SK-N-SH treated with all-trans-retinoic acid at 6 μM for 48 hours (cell line): ENCODE data around the gene AEBP1.

Experiments used
- ATAC-seq: fragments of 200-7000 bp; cut with Tn5 transposase; 3 replicates; pipeline ENCODE4 v1.9.1; 2020; ENCODE audit warnings: mild to moderate bottlenecking, moderate library complexity
- ARNTL ChIP-seq: fragments of 450-650 bp; formaldehyde crosslinking; IDR thresholded peaks from 2 replicates; pipeline ENCODE4 v1.5.0; 2020; ENCODE audit warnings: low read depth, mild to moderate bottlenecking, moderate library complexity, borderline replicate concordance
- BACH2 ChIP-seq: fragments of 250-450 bp; sonication (Bioruptor Pico); IDR thresholded peaks from 2 replicates; pipeline ENCODE4 v1.9.0; 2021; ENCODE audit warnings: mild to moderate bottlenecking, borderline replicate concordance
- CREB5 ChIP-seq: fragments of 250-450 bp; sonication (Bioruptor Pico); IDR thresholded peaks from 2 replicates; pipeline ENCODE4 v1.5.1; 2020; ENCODE audit warnings: low read depth, mild to moderate bottlenecking, moderate library complexity
- CSDC2 ChIP-seq: fragments of 250-450 bp; sonication (Bioruptor Pico); IDR thresholded peaks from 2 replicates; pipeline ENCODE4 v1.5.0; 2020; ENCODE audit warnings: mild to moderate bottlenecking, moderate library complexity
- CSRNP3 ChIP-seq: fragments of 250-450 bp; sonication (Bioruptor Pico); IDR thresholded peaks from 2 replicates; pipeline ENCODE4 v1.5.1; 2021; ENCODE audit warnings: mild to moderate bottlenecking, moderate library complexity
- ESRRG ChIP-seq: fragments of 250-450 bp; sonication (Bioruptor Pico); IDR thresholded peaks from 2 replicates; pipeline ENCODE4 v1.6.1; 2021; ENCODE audit warnings: mild to moderate bottlenecking
- GLIS3 ChIP-seq: fragments of 250-450 bp; sonication (Bioruptor Pico); IDR thresholded peaks from 2 replicates; pipeline ENCODE4 v1.5.0; 2020; ENCODE audit warnings: mild to moderate bottlenecking, moderate library complexity
- ISL1 ChIP-seq: fragments of 250-450 bp; sonication (Bioruptor Pico); IDR thresholded peaks from 2 replicates; pipeline ENCODE4 v2.1.2; 2022; ENCODE audit warnings: mild to moderate bottlenecking, moderate library complexity
- OSR1 ChIP-seq: fragments of 250-450 bp; sonication (Bioruptor Pico); IDR thresholded peaks from 2 replicates; pipeline ENCODE4 v1.8.0; 2022; ENCODE audit warnings: moderate library complexity, mild to moderate bottlenecking, inconsistent platforms
- PATZ1 ChIP-seq: fragments of 250-450 bp; sonication (Bioruptor Pico); IDR thresholded peaks from 2 replicates; pipeline ENCODE4 v1.8.0; 2020; ENCODE audit warnings: mild to moderate bottlenecking, moderate library complexity, borderline replicate concordance
- PPARA ChIP-seq: fragments of 250-450 bp; sonication (Bioruptor Pico); IDR thresholded peaks from 2 replicates; pipeline ENCODE4 v1.5.0; 2020; ENCODE audit warnings: mild to moderate bottlenecking, borderline replicate concordance
- RARB ChIP-seq: fragments of 250-450 bp; sonication (Bioruptor Pico); IDR thresholded peaks from 2 replicates; pipeline ENCODE4 v1.8.0; 2021; ENCODE audit warnings: mild to moderate bottlenecking, moderate library complexity
- SNAI2 ChIP-seq: fragments of 250-450 bp; sonication (Bioruptor Pico); IDR thresholded peaks from 2 replicates; pipeline ENCODE4 v1.5.0; 2020; ENCODE audit warnings: mild to moderate bottlenecking, moderate library complexity
- TCF4 ChIP-seq: fragments of 250-450 bp; sonication (Bioruptor Pico); IDR thresholded peaks from 2 replicates; pipeline ENCODE4 v1.8.0; 2021; ENCODE audit warnings: mild to moderate bottlenecking, moderate library complexity, borderline replicate concordance
- TOX ChIP-seq: fragments of 250-450 bp; sonication (Bioruptor Pico); IDR thresholded peaks from 2 replicates; pipeline ENCODE4 v1.8.0; 2021; ENCODE audit warnings: mild to moderate bottlenecking, moderate library complexity, borderline replicate concordance
- TSHZ2 ChIP-seq: fragments of 250-450 bp; sonication (Bioruptor Pico); IDR thresholded peaks from 2 replicates; pipeline ENCODE4 v1.5.0; 2020; ENCODE audit warnings: mild to moderate bottlenecking, moderate library complexity
- ZC3H10 ChIP-seq: fragments of 250-450 bp; sonication (Bioruptor Pico); IDR thresholded peaks from 2 replicates; pipeline ENCODE4 v1.5.1; 2021; ENCODE audit warnings: mild to moderate bottlenecking, moderate library complexity
- ZFP3 ChIP-seq: fragments of 250-450 bp; sonication (Bioruptor Pico); IDR thresholded peaks from 2 replicates; pipeline ENCODE4 v1.5.0; 2020; ENCODE audit warnings: mild to moderate bottlenecking, moderate library complexity
- ZFP30 ChIP-seq: fragments of 450-650 bp; formaldehyde crosslinking; IDR thresholded peaks from 2 replicates; pipeline ENCODE4 v1.5.0; 2022; ENCODE audit warnings: mild to moderate bottlenecking, moderate library complexity
- ZNF70 ChIP-seq: fragments of 450-650 bp; formaldehyde crosslinking; IDR thresholded peaks from 2 replicates; pipeline ENCODE4 v1.5.0; 2020; ENCODE audit warnings: mild to moderate bottlenecking, moderate library complexity
- TF ChIP-seq, protein P1 (sequence below): fragments of 250-450 bp; sonication (Bioruptor Pico); IDR thresholded peaks from 2 replicates; pipeline ENCODE4 v1.8.0; 2021; ENCODE audit warnings: low read depth, mild to moderate bottlenecking, moderate library complexity, borderline replicate concordance

Gene AEBP1

DNA sequence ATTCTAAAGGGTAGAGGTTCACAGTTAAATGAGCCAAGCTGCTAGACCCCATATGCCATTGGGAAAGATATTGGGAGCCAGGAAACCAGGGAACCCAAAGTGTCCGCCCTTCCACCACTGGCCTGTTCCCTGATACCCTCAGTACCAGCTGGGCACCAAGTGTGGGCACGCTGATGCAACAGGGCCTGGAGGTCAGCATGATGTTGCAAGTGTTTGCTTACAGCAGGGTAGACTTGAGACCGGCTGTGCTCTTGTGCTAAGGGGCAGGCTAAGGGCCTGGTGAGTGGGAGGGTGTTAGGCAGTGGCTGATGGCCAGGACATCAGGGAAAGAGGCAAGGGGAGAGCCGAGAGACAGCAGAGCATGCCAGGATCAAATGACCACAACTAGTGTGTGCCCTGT, 58.0 kb downstream of the AEBP1 start:
- ATAC-seq, result no peak
- TF ChIP-seq TCF4 (CRISPR knock-in tag) (no peak), TSHZ2 (CRISPR knock-in tag) (no peak), ARNTL (CRISPR knock-in tag) (no peak), OSR1 (no peak), ISL1 (no peak), PPARA (CRISPR knock-in tag) (no peak), CSRNP3 (CRISPR knock-in tag) (no peak), CREB5 (CRISPR knock-in tag) (no peak), PATZ1 (no peak), GLIS3 (CRISPR knock-in tag) (no peak), ESRRG (no peak), BACH2 (CRISPR knock-in tag) (no peak), CSDC2 (CRISPR knock-in tag) (no peak), ZC3H10 (no peak), RARB (CRISPR knock-in tag) (no peak), ZNF70 (CRISPR knock-in tag) (no peak)

- no peak; the same call in 2 of the 3 replicates for ATAC-seq
- TF ChIP-seq OSR1 (no peak), ESRRG (no peak), ZC3H10 (no peak), GLIS3 (CRISPR knock-in tag) (no peak), ISL1 (no peak), CSRNP3 (CRISPR knock-in tag) (no peak), SNAI2 (CRISPR knock-in tag) (no peak), RARB (CRISPR knock-in tag) (no peak), ZNF70 (CRISPR knock-in tag) (no peak), ARNTL (CRISPR knock-in tag) (no peak), CSDC2 (CRISPR knock-in tag) (no peak), BACH2 (CRISPR knock-in tag) (no peak), PPARA (CRISPR knock-in tag) (no peak), TOX (CRISPR knock-in tag) (no peak), ZFP3 (CRISPR knock-in tag) (no peak), PATZ1 (no peak), ZFP30 (CRISPR knock-in tag) (no peak), CREB5 (CRISPR knock-in tag) (no peak)
- TF ChIP-seq, protein P1, sequence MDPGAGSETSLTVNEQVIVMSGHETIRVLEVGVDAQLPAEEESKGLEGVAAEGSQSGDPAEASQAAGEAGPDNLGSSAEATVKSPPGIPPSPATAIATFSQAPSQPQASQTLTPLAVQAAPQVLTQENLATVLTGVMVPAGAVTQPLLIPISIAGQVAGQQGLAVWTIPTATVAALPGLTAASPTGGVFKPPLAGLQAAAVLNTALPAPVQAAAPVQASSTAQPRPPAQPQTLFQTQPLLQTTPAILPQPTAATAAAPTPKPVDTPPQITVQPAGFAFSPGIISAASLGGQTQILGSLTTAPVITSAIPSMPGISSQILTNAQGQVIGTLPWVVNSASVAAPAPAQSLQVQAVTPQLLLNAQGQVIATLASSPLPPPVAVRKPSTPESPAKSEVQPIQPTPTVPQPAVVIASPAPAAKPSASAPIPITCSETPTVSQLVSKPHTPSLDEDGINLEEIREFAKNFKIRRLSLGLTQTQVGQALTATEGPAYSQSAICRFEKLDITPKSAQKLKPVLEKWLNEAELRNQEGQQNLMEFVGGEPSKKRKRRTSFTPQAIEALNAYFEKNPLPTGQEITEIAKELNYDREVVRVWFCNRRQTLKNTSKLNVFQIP, result no peak
Observed at GRCh38 chr7:44162785-44163395, 58.7 kb downstream of the AEBP1 start.
